Lung (tissue), 12 donors: Measurements from ENCODE around the gene OR2T12. TPM values are rescaled to one million over a fixed set of nuclear protein-coding genes. Genes with fewer than 3 reads are reported as not detected.
"Not testable (repeated sequence)": the region's sequence is repeated elsewhere in the genome, so short reads cannot be mapped to it uniquely, and the experiment has no call there.

Experiments
- ATAC-seq: fragments of 200-7000 bp; cut with Tn5 transposase; one replicate; pipeline ENCODE4 v1.9.1; 2020; ENCODE audit warnings: moderate number of reproducible peaks; ENCODE audit not compliant: insufficient read depth, low FRiP score
- DNase-seq, 3 donors: peaks; one replicate each; pipeline ENCODE4 v3.0.0-alpha.2; 2013 to 2017
- H3K27ac ChIP-seq, 2 donors: one replicate each; pipeline ENCODE4 v1.5.1; 2013; ENCODE audit warnings: mild to moderate bottlenecking in 2 of 2, moderate library complexity in 2 of 2, control low read depth in 1 of 2, inconsistent platforms in 1 of 2, low read depth in 1 of 2, low read length in 1 of 2
- H3K27me3 ChIP-seq, 3 donors: one replicate each; pipeline ENCODE4 v1.5.1; 2013; ENCODE audit warnings: low read length in 2 of 3; ENCODE audit not compliant: control insufficient read depth in 3 of 3, insufficient read depth in 3 of 3
- H3K36me3 ChIP-seq, 4 donors: one replicate each; pipeline ENCODE4 v1.5.1; 2013; ENCODE audit warnings: low read length in 4 of 4, mild to moderate bottlenecking in 1 of 4, moderate library complexity in 1 of 4; ENCODE audit not compliant: control insufficient read depth in 4 of 4, insufficient read depth in 4 of 4
- H3K4me1 ChIP-seq, 5 donors: one replicate each; pipeline ENCODE4 v1.5.1; 2013; ENCODE audit warnings: low read length in 5 of 5, mild to moderate bottlenecking in 2 of 5, moderate library complexity in 1 of 5; ENCODE audit not compliant: control insufficient read depth in 5 of 5, insufficient read depth in 5 of 5
- H3K4me3 ChIP-seq: one replicate; pipeline ENCODE4 v1.5.1; 2013; ENCODE audit warnings: mild to moderate bottlenecking, control low read depth, moderate library complexity
- H3K9ac ChIP-seq, 2 donors: one replicate each; pipeline ENCODE4 v1.5.1; 2013; ENCODE audit warnings: low read length in 2 of 2, control low read depth in 1 of 2; ENCODE audit not compliant: insufficient read depth in 1 of 2
- H3K9me3 ChIP-seq, 4 donors: one replicate each; pipeline ENCODE4 v1.5.1; 2013; ENCODE audit warnings: low read length in 3 of 4, mild to moderate bottlenecking in 1 of 4, moderate library complexity in 1 of 4; ENCODE audit not compliant: control insufficient read depth in 4 of 4, insufficient read depth in 3 of 4
- WGBS, 2 donors: extraction: QIAGEN DNeasy Blood & Tissue Kit; methylation state at CpG; one replicate each; pipeline ENCODE4 v1.1.7; 2013; 5-methylcytosine and 5-hydroxymethylcytosine counted together
- polyA plus RNA-seq, 2 donors: library from polyadenylated mRNA; stranded (reverse); fragments of 200-250 nt; gene quantifications; one replicate each; pipeline ENCODE4 v1.2.1, GENCODE V29; 2013
- total RNA-seq, 2 donors: library from RNA; depleted of rRNA in 1 of 2; stranded (reverse); fragments of >200 nt in 1 of 2; gene quantifications; one replicate each; pipeline ENCODE4 v1.2.1, GENCODE V29; 2014 to 2021
- TF ChIP-seq, protein P1 (sequence below): IDR thresholded peaks from 2 replicates; pipeline ENCODE4 v1.5.1; 2012; ENCODE audit warnings: mild to moderate bottlenecking; ENCODE audit errors: control extremely low read depth, extremely low read depth
- donor health status: control.
- donor health status: control.
- donor health status: Bipolar disorder and iron deficiency.
- donor health status: healthy.
- donor health status: DM: yes; HTN: yes; CAD: no.

OR2T12 gene
- total and polyA plus RNA-seq, 4 donors = not detected

DNA sequence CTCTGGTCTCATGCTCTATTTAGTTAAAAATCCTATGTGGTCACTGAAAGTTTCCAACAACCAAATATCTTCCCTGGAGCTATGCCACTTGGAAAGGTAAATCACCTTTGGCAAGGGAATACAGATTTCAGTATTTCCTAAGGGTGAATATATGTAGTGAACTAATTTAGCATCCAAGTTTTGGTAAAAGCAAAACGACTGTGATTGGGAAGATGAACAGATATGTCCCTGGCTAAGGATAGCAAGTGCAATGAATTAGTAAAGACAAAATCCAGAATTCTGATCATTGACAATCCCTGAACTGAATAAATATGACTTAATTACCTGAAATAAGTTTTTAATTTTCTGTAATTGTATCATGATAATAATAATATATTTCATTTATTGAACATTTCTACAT lies 25.3 kb downstream of the OR2T12 start, which contains the start of gene OR2T33:
Gene OR2T33 (minus strand): TSS at position 101 of the 400 bp plus-strand sequence. CDS start 4,162 bp downstream, outside the sequence.
- no peak within 1 kb of the TSS for H3K4me3 ChIP-seq
- DNase-seq = no peak
- no peak for ATAC-seq
- no peak within 1 kb of the TSS for H3K27ac ChIP-seq
- TF ChIP-seq, protein P1, sequence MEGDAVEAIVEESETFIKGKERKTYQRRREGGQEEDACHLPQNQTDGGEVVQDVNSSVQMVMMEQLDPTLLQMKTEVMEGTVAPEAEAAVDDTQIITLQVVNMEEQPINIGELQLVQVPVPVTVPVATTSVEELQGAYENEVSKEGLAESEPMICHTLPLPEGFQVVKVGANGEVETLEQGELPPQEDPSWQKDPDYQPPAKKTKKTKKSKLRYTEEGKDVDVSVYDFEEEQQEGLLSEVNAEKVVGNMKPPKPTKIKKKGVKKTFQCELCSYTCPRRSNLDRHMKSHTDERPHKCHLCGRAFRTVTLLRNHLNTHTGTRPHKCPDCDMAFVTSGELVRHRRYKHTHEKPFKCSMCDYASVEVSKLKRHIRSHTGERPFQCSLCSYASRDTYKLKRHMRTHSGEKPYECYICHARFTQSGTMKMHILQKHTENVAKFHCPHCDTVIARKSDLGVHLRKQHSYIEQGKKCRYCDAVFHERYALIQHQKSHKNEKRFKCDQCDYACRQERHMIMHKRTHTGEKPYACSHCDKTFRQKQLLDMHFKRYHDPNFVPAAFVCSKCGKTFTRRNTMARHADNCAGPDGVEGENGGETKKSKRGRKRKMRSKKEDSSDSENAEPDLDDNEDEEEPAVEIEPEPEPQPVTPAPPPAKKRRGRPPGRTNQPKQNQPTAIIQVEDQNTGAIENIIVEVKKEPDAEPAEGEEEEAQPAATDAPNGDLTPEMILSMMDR = no peak
- H3K9me3 ChIP-seq = peaks cover 0 to 5% (median 0%) of the 10 kb centered on the region in 4 donors
- no peaks in the 10 kb centered on the region for H3K36me3 ChIP-seq
- 45 to 56% methylated on average over 1 of the region's 1 CpG for WGBS, 2 donors
- H3K4me1 ChIP-seq = no peaks in the 10 kb centered on the region
- H3K9ac ChIP-seq = no peak within 1 kb of the TSS
- no peaks in the 10 kb centered on the region for H3K27me3 ChIP-seq

DNA sequence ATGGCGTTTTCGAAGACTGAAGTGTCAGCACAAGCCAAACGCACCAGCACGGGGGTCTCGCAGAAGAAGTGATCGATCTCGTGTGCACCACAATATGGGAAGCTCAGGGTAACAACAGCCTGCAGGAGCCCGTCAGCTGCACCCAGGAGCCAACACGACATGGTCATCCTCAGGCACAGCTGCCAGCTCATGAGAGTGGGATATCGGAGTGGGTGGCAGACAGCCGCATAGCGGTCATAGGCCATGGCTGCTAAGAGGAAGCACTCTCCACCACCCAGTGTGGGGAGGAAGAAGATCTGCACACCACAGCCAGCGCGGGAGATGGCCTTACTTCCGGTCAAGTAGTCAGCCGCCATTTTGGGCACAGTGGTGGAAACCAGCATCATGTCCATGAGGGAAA lies 30.0 kb downstream of the OR2T12 start:
- not testable (repeated sequence) for H3K27me3 ChIP-seq, H3K27ac ChIP-seq, H3K4me1 ChIP-seq, ATAC-seq, H3K4me3 ChIP-seq, H3K9me3 ChIP-seq, H3K36me3 ChIP-seq, DNase-seq, H3K9ac ChIP-seq
- WGBS, 2 donors = 96 to 97% methylated on average over 6 to 14 of the region's 16 CpGs

DNA sequence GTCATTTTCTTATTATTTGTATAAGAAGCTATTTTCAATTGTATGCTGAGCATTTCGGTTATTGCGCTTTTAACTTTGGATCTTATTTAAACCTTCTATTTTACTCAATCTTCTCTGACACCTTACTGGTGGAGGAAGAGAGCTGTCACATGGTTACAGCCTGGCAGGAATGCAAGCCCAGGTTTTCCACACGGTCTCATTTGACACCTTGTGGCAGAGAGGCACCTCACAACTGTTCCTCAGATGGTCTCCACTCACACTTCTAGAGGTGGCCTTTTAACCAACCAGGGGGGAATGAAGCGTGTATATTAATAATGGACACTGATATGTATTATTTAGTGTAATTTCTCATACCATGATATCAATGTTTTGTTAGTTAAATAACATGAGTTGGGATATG lies 35.0 kb downstream of the OR2T12 start:
- H3K9ac ChIP-seq = no peak overlapping the region
- H3K4me1 ChIP-seq = no peaks in the 10 kb centered on the region
- TF ChIP-seq, protein P1 = no peak
- H3K4me3 ChIP-seq = no peak overlapping the region
- no peak overlapping the region for H3K27ac ChIP-seq
- no peaks in the 10 kb centered on the region for H3K36me3 ChIP-seq
- H3K27me3 ChIP-seq = no peaks in the 10 kb centered on the region
- no peak for DNase-seq
- no peaks in the 10 kb centered on the region for H3K9me3 ChIP-seq
- ATAC-seq = no peak
- 68 to 73% methylated on average over 4 of the region's 4 CpGs for WGBS, 2 donors

DNA sequence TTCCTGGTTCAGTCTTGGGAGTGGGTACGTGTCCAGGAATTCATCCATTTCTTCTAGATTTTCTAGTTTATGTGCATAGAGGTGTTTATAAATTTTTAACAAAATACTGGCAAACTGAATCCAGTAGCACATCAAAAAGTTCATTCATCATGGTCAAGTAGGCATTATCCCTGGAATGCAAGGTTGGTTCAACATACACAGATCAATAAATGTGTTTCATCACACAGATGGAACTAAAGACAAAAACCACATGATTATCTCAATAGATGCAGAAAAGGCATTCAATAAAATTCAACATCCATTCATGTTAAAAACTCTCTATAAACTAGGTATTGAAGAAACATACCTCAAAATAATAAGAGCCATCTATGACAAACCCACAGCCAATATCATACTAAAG lies 43.9 kb downstream of the OR2T12 start:
- ATAC-seq, H3K9me3 ChIP-seq, H3K4me1 ChIP-seq, H3K4me3 ChIP-seq, H3K27ac ChIP-seq, H3K36me3 ChIP-seq, H3K27me3 ChIP-seq, H3K9ac ChIP-seq, DNase-seq: not testable (repeated sequence)
- 68 to 86% methylated on average over 1 of the region's 1 CpG for WGBS, 2 donors
